Activated T-helper 1 cell treated with anti-CD3 and anti-CD28 coated beads, Interleukin-12 subunit alpha, Interleukin-12 subunit beta, Interleukin-2, Interleukin-4 antibody, amounts not matched to agents 30 ng/mL and 10 ng/mL and 1 ng/mL, durations not matched to agents 14 hours and 24 hours and 36 hours (primary cell): ENCODE data around the gene FOCAD. TPM values are rescaled to one million over a fixed set of nuclear protein-coding genes. Genes with fewer than 3 reads are reported as not detected.

ENCODE experiments used
- DNase-seq: peaks from one replicate; pipeline ENCODE4 v3.0.0; 2021; ENCODE audit warnings: low spot score
- H3K27ac Mint-ChIP-seq: one replicate; pipeline ENCODE4 v1.8.0; 2021; ENCODE audit warnings: mild to moderate bottlenecking, mixed read lengths
- H3K27me3 Mint-ChIP-seq: one replicate; pipeline ENCODE4 v1.8.0; 2022; ENCODE audit warnings: mild to moderate bottlenecking, moderate library complexity, mixed read lengths; ENCODE audit not compliant: insufficient read depth
- H3K36me3 Mint-ChIP-seq: one replicate; pipeline ENCODE4 v1.8.0; 2021; ENCODE audit warnings: low read depth, mixed read lengths
- H3K4me1 Mint-ChIP-seq: one replicate; pipeline ENCODE4 v1.8.0; 2021; ENCODE audit warnings: low read depth, mixed read lengths
- H3K4me3 Mint-ChIP-seq: one replicate; pipeline ENCODE4 v1.8.0; 2021; ENCODE audit warnings: mild to moderate bottlenecking, moderate library complexity, mixed read lengths
- H3K9me3 Mint-ChIP-seq: one replicate; pipeline ENCODE4 v1.8.0; 2021; ENCODE audit warnings: mixed read lengths
- intact Hi-C: fragments of 100-400 bp; cut with micrococcal nuclease; formaldehyde crosslinking; loops from one replicate; pipeline ENCODE4 v1.15.1; 2024
- total RNA-seq: library from RNA; stranded (reverse); gene quantifications from 2 replicates; pipeline ENCODE4 v1.2.3, GENCODE V29; 2022

FOCAD gene
- total RNA-seq, 1 donor from 2014 or later: 31.2 TPM

GRCh38 chr9:20722221-20722620 lies 38.2 kb downstream of the FOCAD start:
- intact Hi-C loops: no loop called here
- DNase-seq: no peak
- no peak overlapping the region for H3K4me3 Mint-ChIP-seq

GRCh38 chr9:20725675-20726074 lies 41.6 kb downstream of the FOCAD start:
- intact Hi-C loops: no loop called here
- Mint-ChIP-seq H3K4me3 (no peak overlapping the region), H3K27ac (no peak overlapping the region)

More at GRCh38 chr9:20722221-20722620, 38.2 kb downstream of the FOCAD start:
- H3K27ac Mint-ChIP-seq: no peak overlapping the region
- no peaks in the 10 kb centered on the region for H3K9me3 Mint-ChIP-seq
- H3K4me1 Mint-ChIP-seq: peaks cover 21% of the 10 kb centered on the region
- no peaks in the 10 kb centered on the region for H3K27me3 Mint-ChIP-seq
- H3K36me3 Mint-ChIP-seq: peaks cover 30% of the 10 kb centered on the region

GRCh38 chr9:20726144-20726543 lies 42.1 kb downstream of the FOCAD start:
- intact Hi-C loops: no loop called here
- peaks cover 17% of the 10 kb centered on the region for H3K36me3 Mint-ChIP-seq
- H3K27ac Mint-ChIP-seq: no peak overlapping the region
- no peak overlapping the region for H3K4me3 Mint-ChIP-seq
- no peak for DNase-seq
- no peaks in the 10 kb centered on the region for H3K27me3 Mint-ChIP-seq
- H3K4me1 Mint-ChIP-seq: peaks cover 21% of the 10 kb centered on the region
- no peaks in the 10 kb centered on the region for H3K9me3 Mint-ChIP-seq

More at GRCh38 chr9:20725675-20726074, 41.6 kb downstream of the FOCAD start:
- DNase-seq: no peak
- Mint-ChIP-seq H3K36me3 (peaks cover 19% of the 10 kb centered on the region), H3K4me1 (peaks cover 21% of the 10 kb centered on the region), H3K27me3 (no peaks in the 10 kb centered on the region), H3K9me3 (no peaks in the 10 kb centered on the region)

- intact Hi-C loops: no loop called here
- Mint-ChIP-seq H3K9me3 (no peaks in the 10 kb centered on the region), H3K4me1 (peaks cover 25% of the 10 kb centered on the region), H3K4me3 (no peak overlapping the region), H3K27ac (no peak overlapping the region), H3K27me3 (no peaks in the 10 kb centered on the region), H3K36me3 (peaks cover 17% of the 10 kb centered on the region)
- DNase-seq: no peak
Measured at GRCh38 chr9:20728493-20729220, 44.6 kb downstream of the FOCAD start.

GRCh38 chr9:20729523-20729922 lies 45.5 kb downstream of the FOCAD start:
- Mint-ChIP-seq H3K4me1 (peaks cover 25% of the 10 kb centered on the region), H3K9me3 (no peaks in the 10 kb centered on the region), H3K36me3 (peaks cover 16% of the 10 kb centered on the region), H3K27ac (no peak overlapping the region), H3K27me3 (no peaks in the 10 kb centered on the region), H3K4me3 (no peak overlapping the region)
- intact Hi-C loops: no loop called here
- no peak for DNase-seq

GRCh38 chr9:20732118-20732517 lies 48.1 kb downstream of the FOCAD start:
- H3K27ac Mint-ChIP-seq: no peak overlapping the region
- peaks cover 19% of the 10 kb centered on the region for H3K36me3 Mint-ChIP-seq
- no peak overlapping the region for H3K4me3 Mint-ChIP-seq
- peaks cover 9% of the 10 kb centered on the region for H3K4me1 Mint-ChIP-seq
- no peak for DNase-seq
- intact Hi-C loops: no loop called here
- H3K27me3 Mint-ChIP-seq: no peaks in the 10 kb centered on the region
- H3K9me3 Mint-ChIP-seq: no peaks in the 10 kb centered on the region

GRCh38 chr9:20734275-20734674 lies 50.2 kb downstream of the FOCAD start:
- intact Hi-C loops: no loop called here
- Mint-ChIP-seq H3K27me3 (no peaks in the 10 kb centered on the region), H3K36me3 (peaks cover 20% of the 10 kb centered on the region), H3K9me3 (no peaks in the 10 kb centered on the region), H3K4me3 (no peak overlapping the region), H3K27ac (no peak overlapping the region), H3K4me1 (peaks cover 9% of the 10 kb centered on the region)
- no peak for DNase-seq

- peaks cover 16% of the 10 kb centered on the region for H3K4me1 Mint-ChIP-seq
- H3K27me3 Mint-ChIP-seq: no peaks in the 10 kb centered on the region
- intact Hi-C loops: no loop called here
- H3K4me3 Mint-ChIP-seq: no peak overlapping the region
- no peaks in the 10 kb centered on the region for H3K9me3 Mint-ChIP-seq
- H3K36me3 Mint-ChIP-seq: peaks cover 23% of the 10 kb centered on the region
- no peak for DNase-seq
- H3K27ac Mint-ChIP-seq: peak overlapping the region; percentile 1
Measured at GRCh38 chr9:20740304-20740703, 56.2 kb downstream of the FOCAD start.

- Mint-ChIP-seq H3K4me1 (peaks cover 16% of the 10 kb centered on the region), H3K9me3 (no peaks in the 10 kb centered on the region), H3K27ac (no peak overlapping the region), H3K27me3 (no peaks in the 10 kb centered on the region), H3K36me3 (peaks cover 23% of the 10 kb centered on the region), H3K4me3 (no peak overlapping the region)
- no peak for DNase-seq
- intact Hi-C loops: no loop called here
Measured at GRCh38 chr9:20740929-20741582, 57.0 kb downstream of the FOCAD start.

GRCh38 chr9:20742833-20743232 lies 58.8 kb downstream of the FOCAD start:
- no peaks in the 10 kb centered on the region for H3K27me3 Mint-ChIP-seq
- peaks cover 18% of the 10 kb centered on the region for H3K36me3 Mint-ChIP-seq
- H3K4me3 Mint-ChIP-seq: no peak overlapping the region
- DNase-seq: no peak
- no peak overlapping the region for H3K27ac Mint-ChIP-seq
- intact Hi-C loops: no loop called here
- peaks cover 16% of the 10 kb centered on the region for H3K4me1 Mint-ChIP-seq
- no peaks in the 10 kb centered on the region for H3K9me3 Mint-ChIP-seq

- Mint-ChIP-seq H3K4me1 (peaks cover 16% of the 10 kb centered on the region), H3K9me3 (no peaks in the 10 kb centered on the region), H3K27me3 (no peaks in the 10 kb centered on the region), H3K36me3 (peaks cover 16% of the 10 kb centered on the region), H3K4me3 (no peak overlapping the region), H3K27ac (no peak overlapping the region)
- intact Hi-C loops: no loop called here
- DNase-seq: no peak
Measured at GRCh38 chr9:20744036-20744630, 60.1 kb downstream of the FOCAD start.

GRCh38 chr9:20746967-20747366 lies 62.9 kb downstream of the FOCAD start:
- peaks cover 6% of the 10 kb centered on the region for H3K4me1 Mint-ChIP-seq
- no peak overlapping the region for H3K4me3 Mint-ChIP-seq
- H3K36me3 Mint-ChIP-seq: peaks cover 8% of the 10 kb centered on the region
- no peaks in the 10 kb centered on the region for H3K27me3 Mint-ChIP-seq
- H3K9me3 Mint-ChIP-seq: no peaks in the 10 kb centered on the region
- no peak overlapping the region for H3K27ac Mint-ChIP-seq
- no peak for DNase-seq
- intact Hi-C loops: no loop called here

GRCh38 chr9:20749496-20750198 lies 65.6 kb downstream of the FOCAD start:
- Mint-ChIP-seq H3K9me3 (no peaks in the 10 kb centered on the region), H3K4me1 (no peaks in the 10 kb centered on the region), H3K27me3 (no peaks in the 10 kb centered on the region), H3K4me3 (no peak overlapping the region), H3K36me3 (peaks cover 5% of the 10 kb centered on the region), H3K27ac (no peak overlapping the region)
- intact Hi-C loops: no loop called here
- DNase-seq: no peak
